ENCODE measurements around the gene JAM3. TPM values are rescaled to one million over a fixed set of nuclear protein-coding genes. Genes with fewer than 3 reads are reported as not detected.

The JAM3 gene
- total RNA-seq, 2 donors from 2014 or later, result 5.1 to 10.7 TPM

GRCh38 chr11:134037046-134037908, 31.6 kb upstream of the JAM3 start:
- ATAC-seq, result peak; percentile 88
- intact Hi-C loops (cut with DNase I, micrococcal nuclease), result no loop called here
- peak; percentile 73 to 78 for DNase-seq

- intact Hi-C loops (cut with DNase I, micrococcal nuclease), result no loop called here
- DNase-seq, result no peak
- no peak for ATAC-seq
Observed at GRCh38 chr11:134038897-134039470, 29.9 kb upstream of the JAM3 start.

DNA sequence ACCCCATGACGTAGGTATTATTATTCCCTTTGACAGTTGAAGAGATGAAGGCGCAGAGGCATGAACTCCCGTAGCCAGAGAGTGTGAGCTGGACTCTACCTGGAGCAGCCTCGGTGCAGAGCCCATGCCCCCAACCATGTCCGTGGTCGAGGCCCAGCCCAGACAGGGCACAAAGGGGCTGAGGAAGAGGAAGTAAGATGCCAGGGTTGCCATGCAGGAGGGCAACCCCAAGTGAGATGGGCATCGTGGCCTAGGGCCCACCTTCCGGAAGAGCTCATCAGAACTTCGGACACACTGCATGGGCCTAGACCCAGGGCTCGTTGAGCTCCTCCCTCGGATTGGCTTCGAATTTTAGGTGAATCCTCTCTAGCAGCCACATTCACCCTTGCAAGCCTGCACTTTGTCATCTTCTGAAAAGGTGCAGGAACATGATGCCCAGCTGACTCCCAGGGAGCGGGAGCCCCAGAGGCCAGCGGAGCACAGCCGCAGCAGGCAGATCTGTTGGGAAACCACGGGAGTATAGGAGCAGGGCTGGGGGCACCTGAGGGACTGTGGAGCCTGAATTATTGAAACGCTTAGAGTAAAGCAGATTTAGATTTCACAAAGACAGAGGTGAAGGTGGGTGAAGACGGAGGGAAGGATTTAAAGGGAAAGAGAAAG, 29.0 kb upstream of the JAM3 start:
- no peak for DNase-seq
- intact Hi-C loops (cut with DNase I, micrococcal nuclease), result loop anchor here in 1 of 2 donors (10.0 kb wide), 1 partner anchor 105 kb away; no protein-coding TSS in a partner anchor
- no peak for ATAC-seq

DNA sequence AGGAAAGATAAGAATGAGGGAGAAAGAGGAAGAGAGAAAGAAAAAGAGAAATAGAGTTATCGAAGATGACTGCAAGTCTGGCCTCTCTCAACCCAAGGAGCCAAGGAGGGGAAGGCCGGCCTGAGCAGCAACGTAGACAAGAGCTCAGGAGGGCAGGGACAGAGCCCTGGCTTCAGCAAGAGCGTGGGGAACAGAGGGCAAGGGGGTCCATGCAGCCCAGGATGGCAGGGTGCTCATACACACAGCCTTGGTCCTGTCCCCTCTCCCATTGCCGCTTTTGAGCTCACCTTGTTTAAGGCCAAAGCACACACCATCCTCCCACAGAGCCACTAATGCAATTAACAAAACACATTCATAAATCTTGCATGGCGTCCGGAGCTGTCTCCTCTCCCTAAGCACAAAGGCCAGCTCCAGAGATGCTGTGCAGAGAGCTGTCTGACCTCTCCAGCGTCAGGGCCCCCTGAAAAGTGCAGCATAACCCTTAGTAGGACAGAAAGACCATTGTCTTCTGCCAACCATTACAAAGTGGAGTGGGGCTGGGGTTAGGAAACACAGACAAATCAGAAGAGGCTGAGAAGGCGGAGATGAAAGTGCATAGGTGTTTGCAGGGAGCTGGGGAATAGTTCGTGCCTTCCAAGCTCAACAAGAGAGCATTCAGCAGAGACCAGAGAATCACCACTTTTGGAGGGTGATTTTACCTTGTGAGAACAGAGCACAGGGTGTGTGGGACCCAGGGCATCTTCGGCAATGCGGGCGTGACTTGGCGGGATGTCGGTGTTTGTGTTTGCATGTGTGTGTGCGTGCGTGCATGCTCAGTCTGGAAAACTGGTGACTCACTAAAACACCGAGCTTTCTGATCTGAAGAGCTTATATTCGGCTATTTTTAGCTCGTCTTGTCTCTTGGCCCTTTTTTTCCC, 28.2 kb upstream of the JAM3 start:
- ATAC-seq (no peak), DNase-seq (no peak)
- intact Hi-C loops (cut with DNase I, micrococcal nuclease), result loop anchor here in 1 of 2 donors (10.0 kb wide), 1 partner anchor 104 kb away; no protein-coding TSS in a partner anchor

- no peak for ATAC-seq
- DNase-seq, result no peak
- intact Hi-C loops (cut with DNase I, micrococcal nuclease), result loop anchor here in 1 of 2 donors (10.0 kb wide), 1 partner anchor 103 kb away; no protein-coding TSS in a partner anchor
Observed at GRCh38 chr11:134041349-134041748, 27.5 kb upstream of the JAM3 start.

- intact Hi-C loops (cut with DNase I, micrococcal nuclease), result loop anchor here in 1 of 2 donors (10.0 kb wide), 1 partner anchor 103 kb away; no protein-coding TSS in a partner anchor
- DNase-seq, result no peak
- no peak for ATAC-seq
Observed at GRCh38 chr11:134041791-134042696, 26.8 kb upstream of the JAM3 start.

DNA sequence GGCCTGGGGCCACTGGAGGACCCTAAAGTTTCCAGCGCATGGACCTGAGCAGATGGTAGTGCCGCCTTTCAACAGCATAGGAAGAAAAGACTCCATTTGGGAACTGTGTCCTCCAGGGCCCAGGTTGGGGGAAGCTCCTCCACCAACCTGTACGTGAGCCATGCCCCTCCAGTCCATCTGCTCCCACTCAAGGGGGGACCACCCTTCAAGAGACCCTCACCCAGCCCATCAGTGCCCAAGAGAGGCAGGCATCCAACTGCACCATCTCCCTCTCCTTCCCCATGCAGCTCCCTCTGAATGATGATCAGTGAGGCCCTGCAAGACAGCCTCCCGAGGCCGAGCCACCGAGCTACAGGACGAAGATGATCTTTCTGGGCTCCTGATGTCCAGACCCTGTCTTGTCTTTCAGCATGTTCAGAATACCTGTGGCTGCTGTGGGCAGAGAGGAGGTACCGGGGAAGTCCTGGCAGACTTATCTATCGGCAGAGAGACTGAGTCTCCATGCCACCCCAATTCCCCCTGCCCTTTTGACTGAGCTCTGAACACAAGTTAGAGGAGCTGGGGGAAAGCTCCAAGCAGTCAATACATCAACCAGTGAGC, 25.0 kb upstream of the JAM3 start:
- DNase-seq (peak in 1 of 2 donors; percentile 1), ATAC-seq (no peak)
- intact Hi-C loops (cut with DNase I, micrococcal nuclease), result loop anchor here in 1 of 2 donors (10.0 kb wide), 1 partner anchor 101 kb away; no protein-coding TSS in a partner anchor

DNA sequence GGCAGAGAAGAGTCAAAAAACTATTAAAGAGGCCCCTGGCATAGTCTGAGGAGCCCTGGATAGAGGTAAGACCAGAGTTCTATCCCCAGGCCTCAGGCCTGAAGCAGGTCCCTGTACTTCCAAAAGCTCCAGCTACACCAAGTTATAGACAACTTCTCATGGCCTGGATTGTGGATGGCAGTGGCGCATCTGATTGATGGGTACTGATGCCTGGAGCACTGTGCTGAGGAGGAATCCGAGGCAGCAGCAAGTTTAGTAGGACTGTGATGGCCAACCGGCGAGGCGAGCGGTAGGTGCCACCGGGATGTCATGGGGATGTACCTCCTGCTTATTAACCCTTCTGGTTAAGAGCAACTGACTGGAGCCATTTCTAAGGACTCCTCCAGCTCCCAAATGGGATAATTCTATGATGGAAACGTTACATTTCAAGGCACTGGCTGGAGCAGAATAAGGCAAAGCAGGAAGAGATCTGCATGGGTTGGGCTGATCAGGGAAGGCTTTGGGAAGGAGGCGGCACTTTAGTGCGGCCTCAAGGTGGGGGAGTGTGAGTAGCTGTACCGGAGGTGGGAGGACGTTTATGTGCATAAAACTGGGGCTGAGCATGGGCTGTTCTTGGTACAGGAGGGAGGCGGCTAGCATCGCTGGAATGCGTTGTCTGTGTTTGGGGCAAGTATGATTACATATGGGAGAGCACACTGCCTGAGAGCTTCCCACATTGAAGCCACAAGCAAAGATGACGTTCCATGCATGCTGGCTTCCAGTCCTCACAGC, 24.2 kb upstream of the JAM3 start:
- DNase-seq (no peak), ATAC-seq (no peak)
- intact Hi-C loops (cut with DNase I, micrococcal nuclease), result loop anchor here in 1 of 2 donors (10.0 kb wide), 1 partner anchor 100 kb away; no protein-coding TSS in a partner anchor

DNA sequence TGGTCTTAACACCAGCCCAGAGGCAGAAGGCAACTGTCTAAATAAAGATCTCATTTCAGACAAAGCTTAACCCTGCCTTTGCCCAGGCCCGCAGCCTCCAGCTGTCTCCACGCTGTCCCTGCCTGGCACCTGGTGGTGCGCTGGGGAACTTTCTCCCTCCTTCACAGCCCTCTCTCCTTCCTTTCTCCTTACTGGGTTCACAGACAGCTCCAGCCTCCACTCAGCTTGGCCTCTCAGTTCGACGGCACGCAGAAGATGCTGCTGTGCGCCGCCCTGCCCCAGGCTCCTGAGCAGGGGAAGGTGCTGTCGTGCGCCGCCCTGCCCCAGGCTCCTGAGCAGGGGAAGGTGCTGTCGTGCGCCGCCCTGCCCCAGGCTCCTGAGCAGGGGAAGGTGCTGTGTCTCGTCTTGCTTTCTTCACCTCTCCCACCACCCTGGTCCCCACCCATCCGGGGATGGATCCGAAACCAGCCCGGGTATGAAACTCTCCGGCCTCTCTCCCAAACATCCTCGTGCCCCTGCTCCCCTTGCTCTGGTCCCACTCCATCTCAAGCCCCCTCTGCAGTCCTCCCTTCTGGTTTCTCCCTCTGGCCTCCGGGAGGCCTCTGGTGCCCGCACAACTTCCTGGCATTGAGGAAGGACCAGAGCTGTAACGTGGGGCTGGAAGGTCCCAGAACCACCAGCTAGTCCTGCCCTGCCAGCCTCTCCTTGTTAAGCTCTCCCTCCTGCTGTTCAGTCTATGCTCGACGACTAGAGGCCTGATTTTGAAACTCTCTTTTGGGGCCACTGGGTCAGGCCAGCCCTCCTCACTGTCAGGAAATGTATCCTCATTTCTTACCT, 22.9 kb upstream of the JAM3 start:
- intact Hi-C loops (cut with DNase I, micrococcal nuclease), result loop anchor here in 1 of 2 donors (10.0 kb wide), 1 partner anchor 99 kb away; no protein-coding TSS in a partner anchor
- DNase-seq (peak in 1 of 2 donors; percentile 17), ATAC-seq (no peak)

- intact Hi-C loops (cut with DNase I, micrococcal nuclease), result loop anchor here in 1 of 2 donors (10.0 kb wide), 1 partner anchor 98 kb away; no protein-coding TSS in a partner anchor
- ATAC-seq, result no peak
Observed at GRCh38 chr11:134046681-134047449, 22.0 kb upstream of the JAM3 start.

GRCh38 chr11:134047586-134047999, 21.3 kb upstream of the JAM3 start:
- DNase-seq (peak; percentile 54 to 68), ATAC-seq (no peak)
- intact Hi-C loops (cut with DNase I, micrococcal nuclease), result loop anchor here in 1 of 2 donors (10.0 kb wide), 1 partner anchor 97 kb away; no protein-coding TSS in a partner anchor

More at GRCh38 chr11:134046681-134047449, 22.0 kb upstream of the JAM3 start:
- no peak for DNase-seq

DNA sequence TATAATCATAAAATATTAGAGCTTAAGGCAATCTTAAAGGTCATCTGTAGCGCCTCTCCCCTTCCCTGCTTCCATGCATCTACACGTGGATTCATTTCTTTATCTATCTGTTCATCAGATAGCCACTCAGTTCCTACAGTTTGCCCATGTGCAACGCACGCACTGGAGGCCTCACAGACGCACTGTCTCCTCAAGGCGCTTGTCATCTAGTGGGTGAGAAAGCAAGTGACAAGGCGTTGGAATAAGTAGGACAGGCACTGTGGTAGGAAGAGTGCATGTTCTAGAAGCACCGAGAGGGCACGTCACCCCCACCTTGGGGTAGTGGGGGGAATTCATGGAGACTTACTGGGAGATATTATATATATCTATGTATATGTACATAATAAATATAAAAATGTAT, 20.8 kb upstream of the JAM3 start:
- DNase-seq, result no peak
- intact Hi-C loops (cut with DNase I, micrococcal nuclease), result loop anchor here in 1 of 2 donors (10.0 kb wide), 1 partner anchor 97 kb away; no protein-coding TSS in a partner anchor
- no peak for ATAC-seq

DNA sequence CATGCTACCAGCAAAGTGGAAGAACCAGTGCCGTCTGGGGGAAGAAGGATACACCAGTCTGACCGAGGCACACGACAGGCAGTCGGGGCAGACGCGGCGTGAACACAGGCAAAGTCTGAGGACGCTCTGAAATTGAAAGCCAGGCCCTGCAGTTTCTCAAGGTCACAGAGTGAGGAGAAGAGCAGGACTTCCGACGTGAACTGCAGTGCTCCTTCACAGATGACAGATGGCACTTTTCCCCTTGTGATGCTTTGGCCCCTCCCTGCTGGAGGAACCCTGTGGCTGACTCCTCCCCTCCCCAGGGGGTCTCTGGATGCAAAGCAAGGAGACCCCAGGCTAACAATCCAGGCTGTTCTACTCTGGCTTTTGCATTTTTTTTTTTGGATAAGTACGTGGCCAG, 19.6 kb upstream of the JAM3 start:
- ATAC-seq (no peak), DNase-seq (no peak)
- intact Hi-C loops (cut with DNase I, micrococcal nuclease), result loop anchor here in 1 of 2 donors (10.0 kb wide), 1 partner anchor 95 kb away; no protein-coding TSS in a partner anchor
